ENCODE results near the gene MAGED1.

Gene MAGED1

GRCh38 chrX:51867626-51868025 lies 25.8 kb upstream of the MAGED1 start:
- Histone ChIP-seq H3K27ac (ENCODE audit: low read length) (no peak overlapping the region), H3K36me3 (ENCODE audit: control insufficient read depth in 1 of 2, insufficient read depth in 2 of 2, low read length in 2 of 2) (no peaks in the 10 kb centered on the region), H3K4me3 (ENCODE audit: low read depth in 1 of 2, low read length in 2 of 2) (no peak overlapping the region), H3K4me1 (ENCODE audit: control insufficient read depth in 1 of 2, insufficient read depth in 2 of 2, low read length in 2 of 2) (no peaks in the 10 kb centered on the region), H3K27me3 (ENCODE audit: low read depth, low read length) (no peaks in the 10 kb centered on the region), H3K9me3 (ENCODE audit: control insufficient read depth in 1 of 2, low read length in 2 of 2) (no peaks in the 10 kb centered on the region)

GRCh38 chrX:51870354-51870753 lies 23.1 kb upstream of the MAGED1 start:
- Histone ChIP-seq H3K4me1 (ENCODE audit: control insufficient read depth in 1 of 2, insufficient read depth in 2 of 2, low read length in 2 of 2) (no peaks in the 10 kb centered on the region), H3K36me3 (ENCODE audit: control insufficient read depth in 1 of 2, insufficient read depth in 2 of 2, low read length in 2 of 2) (no peaks in the 10 kb centered on the region)

GRCh38 chrX:51874123-51874522 lies 19.3 kb upstream of the MAGED1 start:
- H3K36me3 ChIP-seq (ENCODE audit: control insufficient read depth in 1 of 2, insufficient read depth in 2 of 2, low read length in 2 of 2): no peaks in the 10 kb centered on the region
- no peaks in the 10 kb centered on the region for H3K27me3 ChIP-seq (ENCODE audit: low read depth, low read length)
- no peak overlapping the region for H3K27ac ChIP-seq (ENCODE audit: low read length)

More at GRCh38 chrX:51870354-51870753, 23.1 kb upstream of the MAGED1 start:
- Histone ChIP-seq H3K27ac (ENCODE audit: low read length) (no peak overlapping the region), H3K27me3 (ENCODE audit: low read depth, low read length) (no peaks in the 10 kb centered on the region), H3K9me3 (ENCODE audit: control insufficient read depth in 1 of 2, low read length in 2 of 2) (no peaks in the 10 kb centered on the region), H3K4me3 (ENCODE audit: low read depth in 1 of 2, low read length in 2 of 2) (no peak overlapping the region)

GRCh38 chrX:51876441-51876840 lies 17.0 kb upstream of the MAGED1 start:
- Histone ChIP-seq H3K9me3 (ENCODE audit: control insufficient read depth in 1 of 2, low read length in 2 of 2) (no peaks in the 10 kb centered on the region), H3K4me1 (ENCODE audit: control insufficient read depth in 1 of 2, insufficient read depth in 2 of 2, low read length in 2 of 2) (no peaks in the 10 kb centered on the region), H3K27me3 (ENCODE audit: low read depth, low read length) (no peaks in the 10 kb centered on the region), H3K27ac (ENCODE audit: low read length) (no peak overlapping the region), H3K36me3 (ENCODE audit: control insufficient read depth in 1 of 2, insufficient read depth in 2 of 2, low read length in 2 of 2) (no peaks in the 10 kb centered on the region), H3K4me3 (ENCODE audit: low read depth in 1 of 2, low read length in 2 of 2) (no peak overlapping the region)

More at GRCh38 chrX:51874123-51874522, 19.3 kb upstream of the MAGED1 start:
- Histone ChIP-seq H3K9me3 (ENCODE audit: control insufficient read depth in 1 of 2, low read length in 2 of 2) (no peaks in the 10 kb centered on the region), H3K4me1 (ENCODE audit: control insufficient read depth in 1 of 2, insufficient read depth in 2 of 2, low read length in 2 of 2) (no peaks in the 10 kb centered on the region), H3K4me3 (ENCODE audit: low read depth in 1 of 2, low read length in 2 of 2) (no peak overlapping the region)

GRCh38 chrX:51878056-51878455 lies 15.4 kb upstream of the MAGED1 start:
- H3K4me1 ChIP-seq (ENCODE audit: control insufficient read depth in 1 of 2, insufficient read depth in 2 of 2, low read length in 2 of 2): no peaks in the 10 kb centered on the region
- no peak overlapping the region for H3K4me3 ChIP-seq (ENCODE audit: low read depth in 1 of 2, low read length in 2 of 2)
- no peak overlapping the region for H3K27ac ChIP-seq (ENCODE audit: low read length)
- H3K27me3 ChIP-seq (ENCODE audit: low read depth, low read length): no peaks in the 10 kb centered on the region
- H3K9me3 ChIP-seq (ENCODE audit: control insufficient read depth in 1 of 2, low read length in 2 of 2): no peaks in the 10 kb centered on the region
- no peaks in the 10 kb centered on the region for H3K36me3 ChIP-seq (ENCODE audit: control insufficient read depth in 1 of 2, insufficient read depth in 2 of 2, low read length in 2 of 2)

- Histone ChIP-seq H3K4me3 (ENCODE audit: low read depth in 1 of 2, low read length in 2 of 2) (no peak overlapping the region), H3K36me3 (ENCODE audit: control insufficient read depth in 1 of 2, insufficient read depth in 2 of 2, low read length in 2 of 2) (no peaks in the 10 kb centered on the region), H3K9me3 (ENCODE audit: control insufficient read depth in 1 of 2, low read length in 2 of 2) (no peaks in the 10 kb centered on the region), H3K27me3 (ENCODE audit: low read depth, low read length) (no peaks in the 10 kb centered on the region), H3K27ac (ENCODE audit: low read length) (no peak overlapping the region), H3K4me1 (ENCODE audit: control insufficient read depth in 1 of 2, insufficient read depth in 2 of 2, low read length in 2 of 2) (peaks cover 0 to 17% of the 10 kb centered on the region in 2 donors)
Measured at GRCh38 chrX:51889851-51890250, 3.6 kb upstream of the MAGED1 start.

- Histone ChIP-seq H3K9me3 (ENCODE audit: control insufficient read depth in 1 of 2, low read length in 2 of 2) (no peaks in the 10 kb centered on the region), H3K27ac (ENCODE audit: low read length) (no peak overlapping the region), H3K27me3 (ENCODE audit: low read depth, low read length) (no peaks in the 10 kb centered on the region), H3K4me1 (ENCODE audit: control insufficient read depth in 1 of 2, insufficient read depth in 2 of 2, low read length in 2 of 2) (peaks cover 0 to 20% of the 10 kb centered on the region in 2 donors), H3K4me3 (ENCODE audit: low read depth in 1 of 2, low read length in 2 of 2) (no peak overlapping the region), H3K36me3 (ENCODE audit: control insufficient read depth in 1 of 2, insufficient read depth in 2 of 2, low read length in 2 of 2) (no peaks in the 10 kb centered on the region)
Measured at GRCh38 chrX:51891245-51891644, 2.2 kb upstream of the MAGED1 start.

- Histone ChIP-seq H3K9me3 (ENCODE audit: control insufficient read depth in 1 of 2, low read length in 2 of 2) (no peaks in the 10 kb centered on the region), H3K27ac (ENCODE audit: low read length) (no peak overlapping the region), H3K27me3 (ENCODE audit: low read depth, low read length) (no peaks in the 10 kb centered on the region), H3K4me1 (ENCODE audit: control insufficient read depth in 1 of 2, insufficient read depth in 2 of 2, low read length in 2 of 2) (peaks cover 0 to 20% of the 10 kb centered on the region in 2 donors), H3K36me3 (ENCODE audit: control insufficient read depth in 1 of 2, insufficient read depth in 2 of 2, low read length in 2 of 2) (peaks cover 0 to 6% of the 10 kb centered on the region in 2 donors), H3K4me3 (ENCODE audit: low read depth in 1 of 2, low read length in 2 of 2) (no peak overlapping the region)
Measured at GRCh38 chrX:51891821-51892551, 1.4 kb upstream of the MAGED1 start.

- Histone ChIP-seq H3K27ac (ENCODE audit: low read length) (peak overlapping the region; percentile 80), H3K4me1 (ENCODE audit: control insufficient read depth in 1 of 2, insufficient read depth in 2 of 2, low read length in 2 of 2) (peaks cover 0 to 20% of the 10 kb centered on the region in 2 donors), H3K4me3 (ENCODE audit: low read depth in 1 of 2, low read length in 2 of 2) (peak overlapping the region; percentile 69 to 79), H3K27me3 (ENCODE audit: low read depth, low read length) (no peaks in the 10 kb centered on the region), H3K9me3 (ENCODE audit: control insufficient read depth in 1 of 2, low read length in 2 of 2) (no peaks in the 10 kb centered on the region), H3K36me3 (ENCODE audit: control insufficient read depth in 1 of 2, insufficient read depth in 2 of 2, low read length in 2 of 2) (peaks cover 6 to 19% of the 10 kb centered on the region in 2 donors)
Measured at GRCh38 chrX:51893931-51894696, 691 bp downstream of the MAGED1 start.

- peak overlapping the region; percentile 69 to 79 for H3K4me3 ChIP-seq (ENCODE audit: low read depth in 1 of 2, low read length in 2 of 2)
- no peaks in the 10 kb centered on the region for H3K27me3 ChIP-seq (ENCODE audit: low read depth, low read length)
- peaks cover 0 to 20% of the 10 kb centered on the region in 2 donors for H3K4me1 ChIP-seq (ENCODE audit: control insufficient read depth in 1 of 2, insufficient read depth in 2 of 2, low read length in 2 of 2)
- no peaks in the 10 kb centered on the region for H3K9me3 ChIP-seq (ENCODE audit: control insufficient read depth in 1 of 2, low read length in 2 of 2)
- H3K36me3 ChIP-seq (ENCODE audit: control insufficient read depth in 1 of 2, insufficient read depth in 2 of 2, low read length in 2 of 2): peaks cover 6 to 26% of the 10 kb centered on the region in 2 donors
- H3K27ac ChIP-seq (ENCODE audit: low read length): no peak overlapping the region
Measured at GRCh38 chrX:51894697-51895336, 1.4 kb downstream of the MAGED1 start.

- H3K36me3 ChIP-seq (ENCODE audit: control insufficient read depth in 1 of 2, insufficient read depth in 2 of 2, low read length in 2 of 2): peaks cover 6 to 30% of the 10 kb centered on the region in 2 donors
- H3K4me1 ChIP-seq (ENCODE audit: control insufficient read depth in 1 of 2, insufficient read depth in 2 of 2, low read length in 2 of 2): peaks cover 0 to 16% of the 10 kb centered on the region in 2 donors
- H3K27me3 ChIP-seq (ENCODE audit: low read depth, low read length): no peaks in the 10 kb centered on the region
- H3K27ac ChIP-seq (ENCODE audit: low read length): no peak overlapping the region
- no peak overlapping the region for H3K4me3 ChIP-seq (ENCODE audit: low read depth in 1 of 2, low read length in 2 of 2)
- no peaks in the 10 kb centered on the region for H3K9me3 ChIP-seq (ENCODE audit: control insufficient read depth in 1 of 2, low read length in 2 of 2)
Measured at GRCh38 chrX:51896626-51897025, 3.2 kb downstream of the MAGED1 start.

All from muscle layer of duodenum (tissue), 2 donors.